Erythroblast (primary cell): ENCODE data around the gene IRF2BP2.

Source experiments
- GATA1 ChIP-seq: IDR thresholded peaks from 2 replicates; pipeline ENCODE4 v1.6.1; 2011; ENCODE audit warnings: low read depth, mild to moderate bottlenecking, control low read depth, low read length, moderate library complexity
- POLR2A ChIP-seq: IDR thresholded peaks from 2 replicates; pipeline ENCODE4 v1.6.1; 2011; ENCODE audit warnings: mild to moderate bottlenecking, low read length

DNA sequence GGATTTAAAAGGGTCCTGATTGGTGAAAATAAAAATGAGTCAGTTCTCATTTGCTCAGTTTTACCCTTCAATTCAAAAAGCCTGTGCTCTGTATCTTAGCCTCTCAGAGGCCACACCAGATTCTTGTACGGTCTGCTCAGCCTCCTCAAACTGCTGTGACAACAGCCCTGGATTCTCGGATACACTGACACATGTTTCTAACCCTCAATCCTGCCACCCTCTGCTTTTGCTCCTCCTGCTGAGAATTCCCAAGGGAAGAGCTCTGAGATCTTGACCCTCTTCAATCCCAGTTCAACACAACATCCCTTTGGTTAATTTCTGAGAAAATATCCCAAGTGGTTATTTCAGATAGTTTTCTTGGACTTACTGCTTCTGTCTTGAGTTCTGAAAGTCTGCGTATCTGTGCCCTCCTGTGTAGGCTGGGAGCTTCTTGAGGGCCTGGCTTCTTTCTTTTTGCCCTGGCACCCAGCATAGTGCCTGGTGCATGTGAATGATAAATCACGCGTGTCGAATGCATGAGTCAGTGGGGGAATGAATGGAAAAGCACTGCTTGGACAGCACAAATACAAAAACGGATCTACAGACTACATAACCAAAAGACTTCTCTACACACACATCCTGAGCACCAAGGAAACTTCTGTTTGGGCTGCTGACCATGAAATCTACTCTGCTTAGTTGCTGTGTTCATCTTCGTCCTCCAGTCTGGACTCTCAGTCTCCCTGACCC is 24.5 kb downstream of the IRF2BP2 start:
- no peak for TF ChIP-seq GATA1
- no peak for TF ChIP-seq POLR2A
